ENCODE data around the gene COL1A1. TPM values are rescaled to one million over a fixed set of nuclear protein-coding genes. Genes with fewer than 3 reads are reported as not detected.

Gene COL1A1
- total RNA-seq, 1 donor from 2014 or later, result 10.1 TPM

- H3K4me3 Mint-ChIP-seq (ENCODE audit: unreplicated experiment), result no peak overlapping the region
- H3K36me3 Mint-ChIP-seq (ENCODE audit: unreplicated experiment), result no peaks in the 10 kb centered on the region
- no peak for TF ChIP-seq CTCF (IDR thresholded peaks at IDR 0.05; ENCODE audit: partially characterized antibody, unreplicated experiment)
- H3K9me3 Mint-ChIP-seq (ENCODE audit: unreplicated experiment), result peaks cover 3% of the 10 kb centered on the region
- DNase-seq, result no peak
- H3K27ac Mint-ChIP-seq (ENCODE audit: unreplicated experiment), result no peak overlapping the region
- H3K4me1 Mint-ChIP-seq (ENCODE audit: low read depth, unreplicated experiment), result peaks cover 2% of the 10 kb centered on the region
- peaks cover 12% of the 10 kb centered on the region for H3K27me3 Mint-ChIP-seq (ENCODE audit: unreplicated experiment)
Observed at GRCh38 chr17:50188921-50189549, 12.4 kb downstream of the COL1A1 start.

- Mint-ChIP-seq H3K36me3 (ENCODE audit: unreplicated experiment) (no peaks in the 10 kb centered on the region), H3K27ac (ENCODE audit: unreplicated experiment) (no peak overlapping the region), H3K4me1 (ENCODE audit: low read depth, unreplicated experiment) (peaks cover 6% of the 10 kb centered on the region), H3K4me3 (ENCODE audit: unreplicated experiment) (no peak overlapping the region), H3K9me3 (ENCODE audit: unreplicated experiment) (peaks cover 3% of the 10 kb centered on the region), H3K27me3 (ENCODE audit: unreplicated experiment) (peaks cover 12% of the 10 kb centered on the region)
- DNase-seq, result no peak
- TF ChIP-seq CTCF (IDR thresholded peaks at IDR 0.05; ENCODE audit: partially characterized antibody, unreplicated experiment), result no peak
Observed at GRCh38 chr17:50188531-50188920, 12.9 kb downstream of the COL1A1 start.

GRCh38 chr17:50187751-50188530 lies 13.5 kb downstream of the COL1A1 start:
- Mint-ChIP-seq H3K27ac (ENCODE audit: unreplicated experiment) (no peak overlapping the region), H3K4me1 (ENCODE audit: low read depth, unreplicated experiment) (peaks cover 9% of the 10 kb centered on the region), H3K4me3 (ENCODE audit: unreplicated experiment) (no peak overlapping the region), H3K36me3 (ENCODE audit: unreplicated experiment) (no peaks in the 10 kb centered on the region), H3K9me3 (ENCODE audit: unreplicated experiment) (peaks cover 2% of the 10 kb centered on the region), H3K27me3 (ENCODE audit: unreplicated experiment) (peaks cover 9% of the 10 kb centered on the region)
- TF ChIP-seq CTCF (IDR thresholded peaks at IDR 0.05; ENCODE audit: partially characterized antibody, unreplicated experiment), result no peak
- no peak for DNase-seq

GRCh38 chr17:50187394-50187725 lies 14.1 kb downstream of the COL1A1 start:
- H3K27ac Mint-ChIP-seq (ENCODE audit: unreplicated experiment), result no peak overlapping the region
- no peak for TF ChIP-seq CTCF (IDR thresholded peaks at IDR 0.05; ENCODE audit: partially characterized antibody, unreplicated experiment)
- no peak overlapping the region for H3K4me3 Mint-ChIP-seq (ENCODE audit: unreplicated experiment)
- H3K4me1 Mint-ChIP-seq (ENCODE audit: low read depth, unreplicated experiment), result peaks cover 13% of the 10 kb centered on the region
- H3K36me3 Mint-ChIP-seq (ENCODE audit: unreplicated experiment), result no peaks in the 10 kb centered on the region
- no peak for DNase-seq
- H3K27me3 Mint-ChIP-seq (ENCODE audit: unreplicated experiment), result peaks cover 9% of the 10 kb centered on the region
- H3K9me3 Mint-ChIP-seq (ENCODE audit: unreplicated experiment), result peaks cover 2% of the 10 kb centered on the region
